Ammon's horn (tissue), 1 donor: ENCODE results near the gene SLC16A7.

Source experiments
- DNase-seq: peaks from one replicate; pipeline ENCODE4 v3.0.0-alpha.2; 2016; ENCODE audit warnings: low spot score

Gene SLC16A7

GRCh38 chr12:59624732-59625460, 29.1 kb downstream of the SLC16A7 start:
- DNase-seq: no peak

GRCh38 chr12:59626382-59626781, 30.6 kb downstream of the SLC16A7 start:
- DNase-seq: no peak

GRCh38 chr12:59627582-59627981, 31.8 kb downstream of the SLC16A7 start:
- DNase-seq: no peak

- DNase-seq: no peak
These were observed 34.1 kb downstream of the SLC16A7 start for GRCh38 chr12:59629890-59630289.

- DNase-seq: no peak
These were observed 36.6 kb downstream of the SLC16A7 start for GRCh38 chr12:59632408-59632807.

GRCh38 chr12:59634254-59634653, 38.4 kb downstream of the SLC16A7 start:
- no peak for DNase-seq

GRCh38 chr12:59636945-59637691, 41.3 kb downstream of the SLC16A7 start:
- no peak for DNase-seq

- DNase-seq: no peak
These were observed 41.9 kb downstream of the SLC16A7 start for GRCh38 chr12:59637692-59638070.

- DNase-seq: no peak
These were observed 47.7 kb downstream of the SLC16A7 start for GRCh38 chr12:59643550-59643949.

- no peak for DNase-seq
These were observed 49.4 kb downstream of the SLC16A7 start for GRCh38 chr12:59645242-59645641.

- DNase-seq: no peak
These were observed 50.8 kb downstream of the SLC16A7 start for GRCh38 chr12:59646636-59647035.

GRCh38 chr12:59649203-59649602, 53.4 kb downstream of the SLC16A7 start:
- DNase-seq: no peak

- DNase-seq: no peak
These were observed 54.9 kb downstream of the SLC16A7 start for GRCh38 chr12:59650588-59651228.

- DNase-seq: no peak
These were observed 55.5 kb downstream of the SLC16A7 start for GRCh38 chr12:59651229-59651920.

GRCh38 chr12:59652130-59652529, 56.3 kb downstream of the SLC16A7 start:
- no peak for DNase-seq

- DNase-seq: no peak
These were observed 58.2 kb downstream of the SLC16A7 start for GRCh38 chr12:59654061-59654460.

- DNase-seq: no peak
These were observed 61.4 kb downstream of the SLC16A7 start for GRCh38 chr12:59657266-59657665.

GRCh38 chr12:59657711-59658110, 61.9 kb downstream of the SLC16A7 start:
- DNase-seq: no peak

- DNase-seq: no peak
These were observed 64.3 kb downstream of the SLC16A7 start for GRCh38 chr12:59660148-59660547.

- DNase-seq: no peak
These were observed 65.2 kb downstream of the SLC16A7 start for GRCh38 chr12:59660921-59661597.

- DNase-seq: no peak
These were observed 68.7 kb downstream of the SLC16A7 start for GRCh38 chr12:59664495-59664894.

GRCh38 chr12:59665701-59666100, 69.9 kb downstream of the SLC16A7 start:
- no peak for DNase-seq
